Heart left ventricle (tissue), 16 donors: ENCODE measurements around the gene PLIN4. TPM values are rescaled to one million over a fixed set of nuclear protein-coding genes. Genes with fewer than 3 reads are reported as not detected.

Source experiments
- ATAC-seq, 4 donors: fragments of 200-7000 bp; cut with Tn5 transposase; one replicate each; pipeline ENCODE4 v1.9.1; 2020 to 2022; ENCODE audit warnings: moderate library complexity in 4 of 4, mild to moderate bottlenecking in 3 of 4, moderate number of reproducible peaks in 1 of 4
- DNase-seq, 5 donors: peaks; one replicate each; pipeline ENCODE4 v3.0.0-alpha.2; 2020
- H3K27ac ChIP-seq, 12 donors: fragments of 200-600 bp; sonication (generic) in 4 of 12; one replicate each; pipeline versions ENCODE4 v1.5.0 to v1.8.0; 2016 to 2022; ENCODE audit warnings: mild to moderate bottlenecking in 2 of 12
- H3K27me3 ChIP-seq, 9 donors: fragments of 200-600 bp; sonication (generic) in 2 of 9; one replicate each; pipeline versions ENCODE4 v1.5.1 to v1.8.0; 2016 to 2022; ENCODE audit warnings: mild to moderate bottlenecking in 3 of 9
- H3K36me3 ChIP-seq, 9 donors: fragments of 200-600 bp; sonication (generic) in 2 of 9; one replicate each; pipeline versions ENCODE4 v1.5.0 to v1.8.0; 2018 to 2022; ENCODE audit warnings: mild to moderate bottlenecking in 2 of 9
- H3K4me1 ChIP-seq, 12 donors: fragments of 200-600 bp; sonication (generic) in 4 of 12; one replicate each; pipeline versions ENCODE4 v1.5.0 to v1.8.0; 2016 to 2022; ENCODE audit warnings: mild to moderate bottlenecking in 3 of 12
- H3K4me3 ChIP-seq, 12 donors: fragments of 200-600 bp; sonication (generic) in 4 of 12; one replicate each; pipeline versions ENCODE4 v1.5.0 to v1.8.0; 2017 to 2022; ENCODE audit warnings: mild to moderate bottlenecking in 9 of 12, moderate library complexity in 4 of 12
- H3K9me3 ChIP-seq, 12 donors: fragments of 200-600 bp; sonication (generic) in 4 of 12; one replicate each; pipeline versions ENCODE4 v1.5.0 to v1.8.0; 2016 to 2022; ENCODE audit warnings: mild to moderate bottlenecking in 1 of 12
- CTCF ChIP-seq, 12 donors: fragments of 200-600 bp; sonication (generic) in 4 of 12; IDR thresholded peaks; one replicate each; pipeline versions ENCODE4 v1.5.0 to v1.8.0; 2018 to 2022; ENCODE audit warnings: antibody characterized with exemption in 12 of 12, mild to moderate bottlenecking in 5 of 12
- POLR2A ChIP-seq, 2 donors: fragments of 450-650 bp; IDR thresholded peaks; one replicate each; pipeline ENCODE4 v1.6.1; 2017; ENCODE audit warnings: antibody characterized with exemption in 2 of 2, mild to moderate bottlenecking in 2 of 2, moderate library complexity in 2 of 2
- WGBS, 4 donors: extraction: QIAGEN DNeasy Blood & Tissue Kit in 2 of 4; methylation state at CpG; one replicate each; pipeline versions ENCODE4 v1.1.5 to v1.1.7; 2013 to 2018; 5-methylcytosine and 5-hydroxymethylcytosine counted together
- intact Hi-C, 10 donors: fragments of 100-400 bp; cut with DNase I; formaldehyde crosslinking; loops; one replicate each; pipeline versions ENCODE4 v1.11.1 to v1.14.2; 2022
- polyA plus RNA-seq, 2 donors: library from polyadenylated mRNA; stranded (reverse); fragments of 200-250 nt; gene quantifications; one replicate each; pipeline ENCODE4 v1.2.3, GENCODE V29; 2013
- total RNA-seq, 9 donors: library from RNA; depleted of rRNA in 2 of 9; stranded (reverse); fragments of >200 nt in 2 of 9; fragmentation: NEBNext Ultra II Directional in 3 of 9; extraction: Animal tissue kit (Norgen Biotek cat#: 25700) in 3 of 9; gene quantifications; one replicate each; pipeline versions ENCODE4 v1.1.0 to v1.2.4, GENCODE V29; 2016 to 2023
- donor health status: ischemic (EF 13 %, LVEDD 7.1; RV severe dilation, severe dysfunction).
- donor health status: healthy with polysubstance abuse.
- donor health status: DM: no; HTN: yes; CAD: no.
- donor health status: DM: no; HTN: no; CAD: no.
- donor health status: ischemic (EF 25% LVEDD 6.9; RV normal size, moderate dysfunction).
- donor health status: ischemic (EF 25% LVEDD 5.7; RV mildly dilated, moderate dysfunction).
- donor health status: healthy.
- donor health status: DM: yes; HTN: yes; CAD: no.
- donor health status: ischemic (EF 35%, LVEDD 5.7; RV mildly dilated, moderate dysfunction).
- donor health status: nonischemic (EF 11% LVEDD 7.7; RV severe dilation, severe dysfunction).
- donor health status: DM: yes; HTN: yes; CAD: no.
- donor health status: PGD.
- donor health status: ischemic (EF 29% LVEDD 5.4; RV normal size, mild dysfunction).
- donor health status: nonischemic (EF 23%, LVEDD 6.1; RV moderate dilation, normal function).

PLIN4 gene
- total and polyA plus RNA-seq, 11 donors: 55.5 to 292 (median 174) TPM

DNA sequence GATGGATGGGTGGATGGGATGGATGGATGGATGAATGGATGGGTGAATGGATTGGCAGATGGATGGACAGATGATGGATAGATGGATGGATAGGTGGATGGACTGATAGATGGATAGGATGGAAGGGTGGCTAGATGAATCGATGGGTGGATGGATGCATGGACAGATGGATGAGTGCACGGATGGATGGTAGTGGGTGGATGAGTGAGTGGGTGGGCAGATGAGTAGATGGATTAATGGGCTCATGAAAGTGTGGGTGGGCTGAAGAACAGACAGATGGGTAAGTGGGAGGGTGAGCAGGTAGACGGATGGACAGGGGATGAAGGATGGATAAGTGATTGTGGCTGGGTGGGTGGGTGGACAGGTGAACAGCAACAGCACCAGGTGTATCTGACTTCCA, 35.5 kb upstream of the PLIN4 start:
- DNase-seq: no peak
- intact Hi-C loops: no loop called here
- 60 to 82% (median 73%) methylated on average over 3 of the region's 3 CpGs for WGBS, 4 donors
- peaks cover 0 to 42% (median 28%) of the 10 kb centered on the region in 9 donors for H3K36me3 ChIP-seq
- no peak overlapping the region for H3K4me3 ChIP-seq
- no peaks in the 10 kb centered on the region for H3K27me3 ChIP-seq
- H3K27ac ChIP-seq: no peak overlapping the region
- ATAC-seq: no peak
- H3K9me3 ChIP-seq: no peaks in the 10 kb centered on the region
- peaks cover 0 to 15% (median 3%) of the 10 kb centered on the region in 12 donors for H3K4me1 ChIP-seq
- TF ChIP-seq CTCF (IDR thresholded peaks at IDR 0.05) (no peak), POLR2A (IDR thresholded peaks at IDR 0.05) (no peak)

GRCh38 chr19:4553092-4553695, 34.9 kb upstream of the PLIN4 start:
- Histone ChIP-seq H3K36me3 (peaks cover 0 to 44% (median 34%) of the 10 kb centered on the region in 9 donors), H3K4me3 (no peak overlapping the region), H3K9me3 (no peaks in the 10 kb centered on the region), H3K27ac (no peak overlapping the region), H3K4me1 (peaks cover 0 to 13% (median 2%) of the 10 kb centered on the region in 12 donors), H3K27me3 (no peaks in the 10 kb centered on the region)
- no peak for TF ChIP-seq CTCF (IDR thresholded peaks at IDR 0.05)
- TF ChIP-seq POLR2A (IDR thresholded peaks at IDR 0.05): no peak
- intact Hi-C loops: no loop called here
- no peak for DNase-seq
- ATAC-seq: no peak

DNA sequence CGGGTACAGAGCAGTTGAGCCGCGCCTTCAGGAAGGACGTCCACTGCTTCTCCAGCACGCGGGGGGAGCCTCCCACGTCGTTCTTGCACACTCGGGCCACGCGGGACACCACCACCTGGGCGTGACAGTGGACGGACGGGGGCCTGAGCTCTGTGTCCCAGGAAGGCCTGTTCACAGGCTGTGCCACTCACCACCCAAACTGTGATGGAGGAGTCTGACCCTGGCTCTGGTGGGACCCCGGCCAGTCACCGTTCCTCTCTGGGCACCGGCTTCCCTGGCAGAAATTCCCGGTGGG, 34.2 kb upstream of the PLIN4 start:
- no peak for TF ChIP-seq POLR2A (IDR thresholded peaks at IDR 0.05)
- no peak for TF ChIP-seq CTCF (IDR thresholded peaks at IDR 0.05)
- Histone ChIP-seq H3K27me3 (no peaks in the 10 kb centered on the region), H3K9me3 (no peaks in the 10 kb centered on the region), H3K4me3 (no peak overlapping the region), H3K27ac (no peak overlapping the region), H3K4me1 (peaks cover 0 to 7% (median 0%) of the 10 kb centered on the region in 12 donors), H3K36me3 (peaks cover 0 to 47% (median 38%) of the 10 kb centered on the region in 9 donors)
- intact Hi-C loops: no loop called here
- ATAC-seq (no peak), DNase-seq (no peak)
- 69 to 84% (median 83%) methylated on average over 9 to 18 of the region's 18 CpGs for WGBS, 4 donors

- intact Hi-C loops: no loop called here
- Histone ChIP-seq H3K4me1 (no peaks in the 10 kb centered on the region), H3K27me3 (no peaks in the 10 kb centered on the region), H3K9me3 (no peaks in the 10 kb centered on the region), H3K36me3 (peaks cover 0 to 42% (median 35%) of the 10 kb centered on the region in 9 donors), H3K27ac (no peak overlapping the region), H3K4me3 (no peak overlapping the region)
- 87 to 92% (median 91%) methylated on average over 23 to 26 of the region's 26 CpGs for WGBS, 4 donors
- DNase-seq (no peak), ATAC-seq (no peak)
- no peak for TF ChIP-seq POLR2A (IDR thresholded peaks at IDR 0.05)
- no peak for TF ChIP-seq CTCF (IDR thresholded peaks at IDR 0.05)
These were observed 32.3 kb upstream of the PLIN4 start for GRCh38 chr19:4550479-4551050.
